Activated CD8-positive, alpha-beta memory T cell treated with anti-CD3 and anti-CD28 coated beads for 1 hour (primary cell): Measurements from ENCODE around the gene KRT13.

ENCODE experiments used
- DNase-seq, 2 donors: peaks; one replicate each; pipeline ENCODE4 v3.0.0-alpha.2; 2020; ENCODE audit warnings: low read depth in 1 of 2; ENCODE audit errors: extremely low read depth in 1 of 2

Gene KRT13

DNA sequence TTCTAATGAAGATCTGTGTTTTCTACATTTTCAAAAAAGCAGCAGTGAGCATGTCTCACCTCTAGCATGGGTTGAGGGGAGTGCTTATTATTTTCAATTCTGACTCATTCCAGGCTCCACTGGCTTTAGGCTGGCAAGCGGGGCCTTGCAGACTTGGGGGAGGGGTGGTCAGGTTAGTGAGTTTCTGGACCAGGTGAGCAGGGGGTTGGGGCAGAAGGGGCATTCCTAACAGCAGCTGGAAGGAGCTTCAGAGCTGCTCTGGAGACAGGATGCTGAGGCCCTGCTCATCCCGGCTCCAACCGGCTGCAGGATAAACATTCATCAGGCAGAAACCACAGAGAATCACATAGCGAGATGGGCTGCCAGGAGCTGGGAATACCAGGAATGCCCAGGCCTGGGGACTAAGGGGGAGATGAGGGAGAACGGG, 33.2 kb upstream of the KRT13 start:
- no peak for DNase-seq

DNA sequence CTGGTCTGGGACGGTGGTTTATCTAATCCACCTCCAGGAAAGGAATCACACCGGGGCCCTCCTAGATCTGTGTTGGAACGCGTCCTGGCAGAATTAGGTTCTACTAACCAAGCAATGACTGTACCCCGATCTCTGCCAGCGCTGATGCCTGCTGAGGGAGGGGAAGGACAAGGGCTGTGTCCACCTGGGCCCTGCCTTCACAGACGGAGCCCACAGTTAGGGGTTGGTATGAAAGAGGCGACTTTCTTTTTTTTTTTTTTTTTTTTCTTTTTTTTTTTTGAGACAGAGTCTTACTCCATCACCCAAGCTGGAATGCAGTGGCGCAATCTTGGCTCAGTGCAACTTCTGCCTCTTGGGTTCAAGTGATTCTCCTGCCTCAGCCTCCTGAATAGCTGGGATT, 32.6 kb upstream of the KRT13 start:
- no peak for DNase-seq

DNA sequence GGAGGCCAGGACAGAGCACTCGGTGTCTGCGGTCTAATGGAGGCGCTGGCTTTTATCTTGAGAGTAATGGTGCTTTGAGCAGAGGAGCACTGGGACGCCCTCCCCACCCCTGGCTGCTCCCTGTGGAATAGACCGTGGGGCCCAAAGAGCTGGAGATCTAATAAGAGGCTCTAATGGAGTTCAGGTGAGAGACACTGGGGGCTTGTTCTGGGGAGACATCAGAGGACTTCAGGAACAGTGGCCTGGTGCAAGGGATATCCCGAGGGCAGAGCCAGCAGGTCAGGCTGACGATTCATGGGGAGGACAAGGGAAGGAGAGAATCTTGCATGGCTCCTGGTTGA, 32.2 kb upstream of the KRT13 start:
- DNase-seq: no peak

DNA sequence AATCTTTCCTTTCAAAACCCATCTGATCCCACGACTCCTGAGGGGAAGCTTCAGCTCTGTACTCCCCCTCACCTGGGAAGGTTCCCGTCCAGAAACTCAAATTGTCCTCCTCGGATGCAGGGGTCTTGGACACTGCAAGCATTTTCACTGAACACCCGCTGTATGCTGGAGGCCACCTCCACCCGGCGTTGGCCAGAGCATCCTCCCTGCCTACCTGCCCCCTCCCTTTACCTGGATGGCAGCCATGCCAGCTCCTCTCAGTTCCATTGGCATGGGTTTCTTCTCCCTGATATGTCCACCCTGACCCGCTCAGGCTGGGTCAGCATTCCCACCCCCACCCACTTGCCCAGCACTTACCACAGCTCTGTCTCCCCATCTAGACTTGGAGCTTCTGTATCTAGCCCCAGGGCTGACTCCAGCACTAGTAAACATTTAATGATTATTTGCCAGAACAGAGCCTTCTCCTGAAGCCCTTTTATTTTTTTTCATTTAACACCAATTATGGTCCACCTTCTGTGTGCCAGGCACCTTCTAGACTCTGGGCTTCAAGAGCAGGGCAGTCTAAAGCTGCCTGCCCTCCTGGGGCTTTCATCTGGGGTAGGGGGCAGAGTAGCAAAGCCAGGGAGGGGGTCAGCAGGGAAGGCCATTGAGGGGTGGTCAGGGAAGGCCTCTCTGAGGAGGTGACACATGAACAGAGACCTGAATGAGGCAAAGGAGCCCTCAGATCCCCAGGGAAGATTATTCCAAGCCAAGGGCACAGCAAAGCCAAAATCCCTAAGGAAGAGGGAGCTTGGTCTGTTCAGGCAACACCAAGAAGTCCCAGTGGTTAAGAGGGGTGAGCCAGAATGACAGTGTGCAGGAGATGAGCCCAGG, 31.6 kb upstream of the KRT13 start:
- no peak for DNase-seq

DNA sequence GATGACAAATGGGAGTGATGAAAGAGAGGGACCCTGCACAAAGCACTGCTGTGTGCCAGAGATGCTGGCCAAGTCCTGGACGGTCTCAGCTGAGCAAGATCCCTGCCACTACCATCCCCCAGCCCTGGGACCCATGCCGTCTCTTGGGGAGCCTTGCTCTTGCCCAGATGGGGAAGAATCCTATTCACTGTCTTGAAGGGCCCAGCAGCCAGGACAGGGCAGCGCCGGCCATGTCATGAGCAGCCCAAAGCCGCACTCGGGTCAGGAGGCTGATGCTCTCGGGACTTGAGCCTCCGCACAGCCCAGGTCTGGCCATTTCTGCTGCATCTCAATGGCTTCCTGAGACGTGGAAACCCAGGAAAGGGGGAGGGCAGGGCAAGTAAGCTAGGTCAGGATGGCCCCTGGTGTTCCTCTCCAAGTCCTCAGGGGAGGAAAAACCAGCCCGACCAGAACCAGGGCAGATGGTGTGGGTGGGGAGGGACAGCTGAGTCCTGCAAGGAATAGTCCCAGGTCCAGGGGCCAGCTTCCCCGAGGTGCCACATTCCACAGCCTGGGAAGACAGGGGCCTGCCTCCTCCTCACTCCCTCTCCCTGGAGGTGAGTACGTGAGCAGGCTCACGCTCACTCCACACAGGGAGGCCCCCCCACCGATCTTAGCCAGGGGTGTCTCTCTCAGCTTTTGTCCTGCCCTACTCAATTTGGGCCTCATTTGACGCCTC, 30.5 kb upstream of the KRT13 start:
- DNase-seq: no peak

DNA sequence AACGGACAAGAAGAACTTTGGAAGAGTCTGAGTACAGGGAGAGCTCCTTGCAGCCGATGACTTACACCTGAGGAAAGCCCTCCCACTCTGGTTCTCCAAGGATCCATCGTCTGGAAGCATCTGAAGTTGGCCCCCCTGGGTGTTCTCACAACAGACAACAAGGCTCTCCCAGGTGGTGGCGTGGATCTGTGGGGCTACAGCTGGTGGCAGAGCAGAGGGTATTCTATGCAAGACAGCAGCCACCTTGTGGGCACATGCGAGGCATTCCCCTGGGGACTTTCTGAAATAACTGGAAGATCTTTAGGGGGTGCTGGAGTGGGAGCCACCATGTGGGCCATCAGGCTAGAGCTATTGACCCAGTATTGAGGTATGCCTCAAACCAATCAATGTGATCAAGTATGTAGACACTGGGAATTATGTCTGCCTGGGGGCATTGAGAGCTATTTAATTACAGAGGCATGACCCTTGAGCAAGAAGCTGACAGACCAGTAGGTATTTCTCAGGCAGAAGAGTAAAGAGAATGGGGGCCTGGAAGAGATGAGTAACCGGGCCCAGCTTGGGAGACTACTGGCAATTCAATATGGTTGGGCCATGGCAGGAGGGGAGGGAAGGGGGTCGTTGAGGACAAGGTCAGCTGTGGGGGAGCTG, 29.6 kb upstream of the KRT13 start:
- no peak for DNase-seq

DNA sequence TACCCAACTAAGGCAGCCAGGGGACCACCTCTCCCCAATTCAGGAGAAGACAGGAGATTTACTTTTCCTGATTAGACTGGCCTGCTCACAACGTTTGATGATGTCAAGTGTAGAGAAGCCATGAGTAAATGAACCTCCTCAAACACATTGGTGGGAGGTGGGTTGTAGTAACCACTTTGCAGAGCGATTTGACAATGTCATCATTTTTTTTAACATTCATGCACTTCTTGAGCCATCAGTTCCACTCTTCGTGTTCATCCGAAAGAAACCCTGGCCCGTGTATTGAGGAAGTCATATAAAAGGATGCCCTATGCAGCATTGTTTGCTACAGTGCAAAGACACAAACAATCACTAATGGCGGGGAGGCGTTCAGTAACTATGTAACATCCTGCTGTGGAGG, 28.2 kb upstream of the KRT13 start:
- DNase-seq: no peak

DNA sequence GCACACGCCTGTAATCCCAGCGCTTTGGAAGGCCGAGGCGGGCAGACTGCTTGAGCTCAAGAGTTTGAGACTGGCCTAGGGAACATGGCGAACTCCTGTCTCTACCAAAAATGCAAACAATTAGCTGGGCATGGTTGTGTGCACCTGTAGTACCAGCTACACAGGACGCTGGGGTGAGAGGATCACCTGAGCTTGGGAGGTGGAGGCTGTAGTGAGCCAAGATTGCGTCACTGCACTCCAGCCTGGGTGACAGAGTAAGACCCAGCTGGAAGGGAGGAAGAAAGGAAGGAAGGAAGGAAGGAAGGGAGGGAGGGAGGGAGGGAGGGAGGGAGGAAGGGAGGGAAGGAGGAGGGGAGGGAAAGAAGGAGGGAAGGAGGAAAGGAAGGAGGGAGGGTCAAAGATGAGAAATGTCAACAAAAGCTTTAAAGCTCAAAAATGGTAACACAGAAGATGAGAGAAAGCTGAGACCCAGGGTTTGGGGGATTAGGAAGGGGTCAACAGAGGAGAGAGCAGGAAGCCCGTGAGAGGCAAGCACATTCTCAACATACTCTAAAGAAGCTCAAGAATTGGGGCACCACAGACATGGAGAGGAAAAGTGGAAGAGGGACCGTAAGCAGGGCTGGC, 27.6 kb upstream of the KRT13 start:
- DNase-seq: no peak

DNA sequence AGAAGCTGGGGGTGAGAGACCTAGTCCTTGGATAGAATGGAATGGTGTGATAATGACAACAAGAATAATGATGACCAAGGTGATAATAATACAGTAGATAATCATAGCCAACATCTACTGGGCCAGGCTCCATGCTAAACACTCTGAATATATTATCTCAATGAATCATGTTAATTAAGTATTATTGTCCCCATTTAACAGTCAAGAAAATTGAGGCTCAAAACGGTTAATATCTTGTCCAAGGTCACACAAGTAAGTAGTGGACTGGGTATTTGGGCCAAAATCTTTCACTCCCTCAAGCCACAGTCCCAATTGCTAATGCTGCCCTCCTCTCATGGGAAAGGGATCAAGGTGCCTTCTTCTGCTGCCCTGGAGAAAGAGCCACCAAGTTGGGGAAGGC, 26.6 kb upstream of the KRT13 start:
- no peak for DNase-seq

DNA sequence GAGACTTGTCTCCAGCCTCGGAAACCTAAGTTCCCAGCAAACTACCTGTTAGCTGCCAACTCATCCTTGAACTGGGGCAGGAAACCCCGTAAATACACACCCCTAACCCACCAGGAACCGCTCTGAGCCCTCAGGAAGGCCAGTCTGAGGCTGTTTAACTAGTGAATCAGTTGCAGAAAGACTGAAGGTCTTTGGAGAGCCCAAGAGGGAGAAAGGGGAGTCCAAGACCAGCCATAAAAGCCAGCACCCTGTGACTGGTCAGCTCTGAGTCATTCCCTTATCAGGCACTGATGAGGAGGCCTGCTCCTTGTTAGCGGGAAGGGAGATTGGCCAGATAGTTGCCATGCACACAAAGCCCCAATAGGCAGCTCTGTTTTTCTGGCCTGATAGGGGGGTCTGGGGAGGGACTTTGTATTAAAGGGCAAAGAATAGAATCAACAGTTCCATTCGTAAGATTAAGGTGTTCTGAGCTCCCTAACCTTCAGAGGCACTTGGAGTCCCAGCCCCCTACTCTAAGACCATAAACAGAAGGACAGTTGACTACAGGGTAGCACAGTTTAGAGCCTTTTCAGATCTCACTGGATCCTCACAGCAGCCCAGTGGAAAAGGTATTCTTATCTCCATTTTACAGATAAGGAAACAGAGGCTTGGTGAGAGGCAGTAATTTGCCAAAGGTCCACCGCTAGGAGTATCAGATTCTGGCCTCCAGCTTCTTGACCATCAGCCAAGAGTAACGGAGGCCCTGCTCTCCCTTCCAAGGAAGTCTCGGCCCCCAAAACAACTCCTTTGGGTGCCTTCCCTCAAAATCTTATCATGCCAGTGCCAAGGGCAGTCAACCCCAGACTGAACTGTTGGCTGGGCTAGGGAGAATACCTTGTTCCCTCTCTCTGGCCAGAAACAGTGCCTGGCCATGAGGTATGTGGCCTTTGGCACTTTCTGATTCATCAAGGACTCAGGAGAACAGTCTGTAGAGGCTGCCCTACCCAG, 24.9 kb upstream of the KRT13 start:
- no peak for DNase-seq

DNA sequence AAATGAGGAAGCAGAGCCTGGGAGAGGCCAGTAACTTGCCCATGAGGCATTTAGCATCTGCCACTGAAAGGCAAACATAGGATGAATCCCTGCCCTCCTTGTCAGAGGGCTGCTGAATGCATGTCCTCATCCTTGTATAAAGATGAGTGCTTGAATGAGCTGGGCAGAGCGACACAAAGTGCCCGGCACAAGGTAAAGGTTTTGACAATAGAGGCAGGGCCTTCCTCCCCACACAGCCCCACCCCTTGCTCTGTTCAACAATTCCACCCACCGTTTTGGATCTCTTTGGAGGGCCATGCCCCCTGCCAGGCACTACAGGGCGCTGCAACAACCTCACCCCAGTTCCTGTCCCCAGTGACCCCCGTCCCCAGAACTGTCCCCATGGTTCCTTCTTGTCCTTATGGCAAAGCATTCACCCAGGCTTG, 24.1 kb upstream of the KRT13 start:
- DNase-seq: no peak

DNA sequence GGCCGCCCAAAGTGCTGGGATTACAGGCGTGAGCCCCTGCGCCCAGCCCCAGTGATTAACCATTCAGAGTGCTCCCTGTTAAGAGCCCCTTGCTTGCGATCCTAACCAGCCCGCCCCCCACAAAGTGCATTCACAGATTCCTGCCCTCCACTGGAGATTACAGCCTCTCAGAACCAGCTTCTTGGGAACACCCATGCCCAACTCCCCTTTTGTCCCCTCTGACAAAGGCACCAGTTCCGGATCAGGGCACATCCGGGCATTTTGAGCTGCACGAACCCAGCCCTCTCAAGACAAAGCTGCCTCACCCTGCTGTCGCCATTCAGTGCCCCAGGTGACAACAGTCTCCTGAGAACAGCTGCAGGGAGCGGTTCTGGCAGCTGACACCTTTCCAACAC, 23.5 kb upstream of the KRT13 start:
- no peak for DNase-seq

DNA sequence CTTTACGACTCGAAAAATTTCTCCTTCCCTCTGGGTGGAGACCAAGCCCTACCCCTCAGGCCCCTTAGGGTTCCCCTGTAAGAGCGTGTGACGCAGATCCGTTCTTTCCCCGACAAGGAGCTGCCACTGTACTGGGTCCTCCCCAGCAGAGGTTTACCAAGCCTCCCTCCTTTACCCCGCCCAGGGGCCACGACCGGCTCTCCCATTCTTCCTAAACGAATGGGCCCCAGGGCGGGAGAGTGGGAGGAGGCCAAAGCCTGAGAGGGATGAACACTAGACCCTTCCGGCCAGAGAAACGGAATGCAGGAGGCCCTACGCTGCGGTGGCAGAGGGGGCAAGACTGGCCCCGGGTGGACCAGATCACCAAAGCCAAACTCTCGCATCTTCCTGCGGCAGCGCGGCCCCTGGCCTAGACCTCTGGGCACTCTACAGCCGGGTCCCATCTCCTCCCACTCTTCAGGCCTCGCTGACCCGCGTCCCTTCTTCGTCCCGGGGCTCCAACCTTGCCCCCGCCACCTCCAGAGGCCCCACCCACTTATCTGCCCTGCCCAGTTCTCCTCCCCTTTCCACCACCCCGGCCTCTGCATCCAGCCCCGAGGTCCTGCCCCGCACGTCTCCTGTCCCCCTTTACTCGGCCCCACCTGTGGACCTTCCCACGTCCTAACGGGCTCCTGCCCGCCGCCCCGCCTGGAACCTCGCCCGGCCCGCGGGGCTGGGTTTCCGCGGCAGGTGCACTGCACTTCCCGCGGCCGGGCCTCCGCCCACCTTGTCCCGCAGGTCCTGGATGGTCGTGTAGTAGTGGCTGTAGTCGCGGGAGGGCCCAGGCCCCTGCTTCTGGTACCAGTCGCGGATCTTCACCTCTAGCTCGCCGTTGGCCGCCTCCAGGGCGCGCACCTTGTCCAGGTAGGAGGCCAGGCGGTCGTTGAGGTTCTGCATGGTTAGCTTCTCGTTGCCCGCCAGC, 21.9 kb upstream of the KRT13 start:
- no peak for DNase-seq

DNA sequence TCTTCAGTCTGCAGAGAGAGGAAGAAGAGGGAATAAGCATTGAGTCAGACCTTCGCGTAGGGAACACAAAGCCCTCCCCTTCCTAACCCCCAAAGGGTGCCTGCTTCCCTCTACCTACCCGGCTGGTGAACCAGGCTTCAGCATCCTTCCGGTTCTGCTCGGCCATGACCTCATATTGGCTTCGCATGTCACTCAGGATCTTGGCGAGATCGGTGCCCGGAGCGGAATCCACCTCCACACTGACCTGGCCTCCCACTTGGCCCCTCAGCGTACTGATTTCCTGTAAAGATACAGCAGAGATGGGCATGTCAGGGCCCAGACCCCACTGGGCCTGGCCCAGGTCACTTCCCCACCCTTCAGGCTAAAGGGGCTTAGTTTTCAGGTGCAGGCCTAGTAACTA, 18.8 kb upstream of the KRT13 start:
- DNase-seq: no peak

DNA sequence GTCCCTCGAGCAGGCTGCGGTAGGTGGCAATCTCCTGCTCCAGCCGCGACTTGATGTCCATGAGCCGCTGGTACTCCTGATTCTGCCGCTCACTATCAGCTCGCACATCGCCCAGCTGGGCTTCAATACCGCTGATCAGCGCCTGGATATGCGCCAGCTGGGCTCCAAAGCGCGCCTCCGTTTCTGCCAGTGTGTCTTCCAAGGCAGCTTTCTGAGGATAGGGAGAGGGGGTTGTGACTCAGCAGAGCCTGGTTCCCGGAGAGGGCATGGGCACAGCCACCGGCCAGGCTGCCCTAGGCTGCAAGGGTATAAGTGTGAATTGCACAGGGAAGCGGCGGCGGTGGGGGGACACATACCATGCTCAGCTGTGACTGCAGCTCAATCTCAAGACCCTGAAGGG, 18.4 kb upstream of the KRT13 start:
- no peak for DNase-seq

DNA sequence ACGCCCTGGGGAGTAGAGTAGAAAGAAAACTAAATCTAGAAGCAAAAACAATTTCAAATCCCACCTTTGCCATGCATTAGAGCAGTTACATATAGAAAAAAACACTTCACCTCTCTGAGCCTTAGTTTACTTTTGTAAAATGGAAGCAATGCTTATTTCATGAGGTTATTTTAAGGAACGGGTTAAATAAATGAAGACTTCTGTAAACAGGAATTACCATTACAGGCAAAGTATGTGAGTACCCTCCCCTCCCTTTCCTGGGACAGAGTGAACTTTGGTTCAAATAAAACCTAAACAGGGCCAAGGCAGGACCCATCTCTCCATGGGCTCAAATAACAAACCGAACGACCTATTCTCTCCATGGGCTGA, 17.8 kb upstream of the KRT13 start:
- DNase-seq: no peak

DNA sequence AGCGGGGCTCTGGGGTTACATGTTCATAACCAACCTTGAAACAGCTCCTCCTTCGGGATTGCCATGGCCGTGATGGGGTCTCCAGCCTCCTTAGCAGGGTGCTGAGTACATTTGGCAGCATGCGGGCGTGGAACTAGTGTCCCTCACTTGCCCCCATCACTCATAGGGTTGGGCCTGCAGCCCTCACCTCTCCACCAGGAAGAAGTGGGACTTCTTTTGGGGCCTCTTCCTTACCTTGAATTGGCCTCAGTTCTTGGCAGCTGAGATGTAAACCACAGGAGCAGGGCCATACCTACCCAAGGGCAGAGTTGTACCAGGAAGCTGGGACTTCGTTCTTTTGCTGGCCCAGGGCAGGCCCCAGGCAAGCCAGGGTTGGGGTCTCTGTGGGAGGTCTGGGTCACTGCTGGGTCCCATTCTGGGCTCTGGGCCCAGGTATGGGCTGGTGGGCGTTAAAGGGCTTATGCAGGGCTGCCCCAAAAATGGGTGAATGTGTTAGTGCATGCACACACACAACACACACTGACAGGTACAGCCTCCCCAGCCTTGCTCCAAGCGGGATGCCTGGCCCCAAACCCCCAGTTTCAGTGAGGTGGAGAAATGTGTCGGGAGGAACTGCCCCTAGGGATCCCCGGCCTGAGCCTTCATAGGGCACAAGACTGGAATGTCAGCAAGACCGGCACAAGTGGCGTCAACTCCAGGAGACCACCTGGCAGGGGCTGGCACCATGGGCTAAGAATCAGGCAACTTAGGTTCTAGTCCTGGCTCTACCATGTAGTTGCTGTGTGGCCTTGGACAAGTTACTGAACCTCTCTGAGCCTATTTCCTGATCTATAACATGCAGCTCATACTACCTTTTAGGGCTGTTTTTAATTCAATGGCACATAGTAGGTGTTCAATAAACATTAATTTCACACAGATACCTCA, 17.2 kb upstream of the KRT13 start:
- no peak for DNase-seq

DNA sequence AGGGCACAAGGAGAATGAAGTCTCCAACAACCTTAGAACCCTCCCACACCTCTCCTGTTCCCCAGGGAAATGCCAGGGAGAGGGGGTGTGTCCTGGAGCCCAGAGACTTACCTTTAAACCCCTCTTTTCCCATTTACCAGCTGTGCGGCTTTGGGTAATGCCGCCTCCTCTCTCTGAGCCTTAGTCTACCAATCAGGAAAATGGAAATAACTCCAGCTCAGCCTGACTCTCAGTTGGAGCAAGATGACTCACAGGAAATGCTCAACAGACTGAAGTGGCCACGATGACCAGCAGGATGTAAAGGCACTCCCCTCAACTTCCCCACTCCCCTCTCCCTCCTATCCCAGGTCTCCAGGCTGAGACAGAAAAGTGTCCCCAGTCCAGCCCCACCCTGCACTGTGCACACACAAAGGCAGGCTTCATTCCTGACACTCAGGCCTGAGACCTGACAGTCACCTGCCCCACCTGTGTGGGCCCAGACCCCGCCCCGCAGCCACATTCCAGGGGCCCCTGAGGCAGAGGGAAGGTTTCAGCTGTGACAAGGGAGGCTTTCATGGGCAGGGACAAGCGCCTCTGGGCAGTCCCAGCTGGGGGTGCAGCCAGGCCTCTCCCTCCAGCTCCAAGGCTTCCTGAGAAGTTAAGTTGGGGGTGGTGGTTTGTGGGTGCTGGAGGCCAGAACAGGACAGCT, 16.3 kb upstream of the KRT13 start:
- no peak for DNase-seq
